HG02763 (cell line): ENCODE measurements around the gene PROK1.
"Not testable (repeated sequence)": the region's sequence is repeated elsewhere in the genome, so short reads cannot be mapped to it uniquely, and the experiment has no call there.

Experiments
- ATAC-seq: cut with Tn5 transposase; IDR thresholded peaks from one replicate; pipeline ENCODE4 v1.9.1; 2021; ENCODE audit warnings: mild to moderate bottlenecking, moderate library complexity; ENCODE audit not compliant: unreplicated experiment

PROK1 gene

GRCh38 chr1:110433213-110433612, 17.7 kb upstream of the PROK1 start:
- no peak for ATAC-seq

GRCh38 chr1:110433803-110434202, 17.1 kb upstream of the PROK1 start:
- ATAC-seq: no peak

DNA sequence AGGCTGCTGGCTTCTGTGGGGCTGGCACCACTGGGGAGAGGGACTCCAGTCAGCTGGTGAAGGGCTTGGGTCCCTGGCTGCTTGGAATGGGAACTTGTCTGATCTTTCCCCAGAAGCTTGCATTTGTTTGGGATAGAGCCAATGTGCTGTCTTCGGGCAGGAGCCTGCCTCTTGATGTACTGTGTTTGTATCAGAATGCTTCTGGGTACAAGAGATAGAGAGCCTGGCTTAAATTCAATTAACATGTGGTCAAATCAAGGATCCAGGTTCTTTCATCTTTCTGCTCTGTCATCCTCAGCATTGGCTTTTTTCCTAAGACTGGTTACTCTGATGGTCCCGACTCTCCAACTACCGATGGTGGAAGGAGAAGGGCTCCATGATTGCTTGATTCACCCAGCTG, 16.0 kb upstream of the PROK1 start:
- ATAC-seq: no peak

DNA sequence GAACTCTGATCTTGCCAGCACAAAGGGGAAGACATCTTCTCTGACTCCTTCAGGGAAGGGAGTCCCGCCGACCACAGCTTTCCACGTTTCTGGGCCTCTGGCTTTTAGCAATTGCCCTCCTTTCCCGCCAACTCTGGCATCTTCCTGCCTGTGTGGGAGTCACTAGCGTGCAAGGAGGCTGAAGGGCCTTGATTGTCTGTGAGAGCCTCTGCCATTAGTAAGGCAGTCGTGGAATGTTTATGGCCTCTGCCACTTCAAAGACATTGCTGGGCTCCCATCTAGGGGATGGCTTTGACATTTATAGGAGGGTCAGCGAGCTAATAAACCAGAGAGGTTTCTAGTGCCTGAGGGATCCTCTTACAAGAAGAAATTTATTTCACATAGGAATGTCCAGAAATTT, 14.3 kb upstream of the PROK1 start:
- no peak for ATAC-seq

DNA sequence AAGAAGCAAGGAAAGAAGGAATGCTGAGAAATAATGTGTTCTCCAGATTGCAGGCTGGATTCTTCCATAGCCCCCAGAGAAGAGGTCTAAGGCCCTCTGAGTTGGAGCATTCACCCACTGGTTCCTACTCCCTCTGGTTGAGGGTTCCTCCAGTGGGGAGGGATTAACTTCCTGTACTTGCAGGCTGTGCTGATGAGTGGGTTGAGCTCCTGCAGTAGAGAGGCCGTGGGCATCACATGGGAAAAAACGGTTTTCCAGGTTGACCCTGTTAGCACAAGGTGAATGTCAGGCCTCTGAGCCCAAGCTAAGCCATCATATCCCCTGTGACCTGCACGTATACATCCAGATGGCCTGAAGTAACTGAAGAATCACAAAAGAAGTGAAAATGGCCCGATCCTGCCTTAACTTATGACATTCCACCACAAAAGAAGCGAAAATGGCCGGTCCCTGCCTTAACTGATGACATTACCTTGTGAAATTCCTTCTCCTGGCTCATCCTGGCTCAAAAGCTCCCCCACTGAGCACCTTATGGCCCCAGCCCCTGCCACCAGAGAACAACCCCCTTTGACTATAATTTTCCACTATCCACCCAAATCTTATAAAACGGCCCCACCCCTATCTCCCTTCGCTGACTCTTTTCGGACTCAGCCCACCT, 13.2 kb upstream of the PROK1 start:
- not testable (repeated sequence) for ATAC-seq

DNA sequence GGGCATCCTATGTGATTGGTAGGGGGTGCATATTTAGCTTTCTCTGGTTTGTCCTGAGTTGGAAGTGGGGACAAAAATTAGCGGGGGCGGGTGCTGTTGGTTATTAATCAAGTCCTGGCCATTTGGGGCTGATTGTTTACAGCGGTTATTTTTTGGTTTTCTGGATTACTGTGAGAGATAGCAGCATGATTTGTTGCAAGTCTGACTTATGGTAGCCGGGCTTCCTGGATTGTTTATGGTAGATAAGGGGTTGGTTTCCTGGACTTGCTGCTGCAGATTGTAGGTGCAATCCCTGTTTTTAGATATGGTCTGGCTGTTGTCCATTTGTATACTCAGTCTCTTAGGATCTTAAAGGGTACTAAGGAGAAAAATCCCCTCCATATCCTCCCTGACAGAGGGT, 12.1 kb upstream of the PROK1 start:
- no peak for ATAC-seq

- not testable (repeated sequence) for ATAC-seq
These were observed 11.1 kb upstream of the PROK1 start for GRCh38 chr1:110439873-110440272.

DNA sequence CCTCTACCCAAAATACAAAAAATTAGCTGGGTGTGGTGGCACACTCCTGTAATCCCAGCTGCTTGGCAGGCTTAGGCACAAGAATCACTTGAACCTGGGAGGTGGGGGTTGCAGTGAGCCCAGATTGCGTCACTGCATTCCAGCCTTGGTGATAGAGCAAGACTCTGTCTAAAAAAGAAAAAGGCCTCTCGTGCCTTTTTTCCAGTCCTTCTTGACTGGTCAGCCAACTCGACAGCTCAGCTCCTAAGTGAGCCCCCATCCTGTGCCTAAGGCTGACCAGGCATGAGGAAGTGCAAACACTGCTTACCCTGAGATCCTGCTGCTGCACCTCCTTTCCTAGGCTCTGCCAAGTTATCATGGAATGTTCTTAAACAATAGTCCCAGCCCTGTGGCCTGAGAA, 10.1 kb upstream of the PROK1 start:
- no peak for ATAC-seq

- ATAC-seq: no peak
These were observed 9.1 kb upstream of the PROK1 start for GRCh38 chr1:110441888-110442287.

GRCh38 chr1:110443451-110443850, 7.5 kb upstream of the PROK1 start:
- no peak for ATAC-seq

GRCh38 chr1:110444561-110444960, 6.4 kb upstream of the PROK1 start:
- no peak for ATAC-seq

- ATAC-seq: no peak
These were observed 993 bp upstream of the PROK1 start for GRCh38 chr1:110449661-110450651.

GRCh38 chr1:110452330-110452729, 1.4 kb downstream of the PROK1 start:
- no peak for ATAC-seq

- no peak for ATAC-seq
These were observed 2.9 kb downstream of the PROK1 start for GRCh38 chr1:110453829-110454228.

GRCh38 chr1:110454328-110454727, 3.4 kb downstream of the PROK1 start:
- ATAC-seq: no peak

DNA sequence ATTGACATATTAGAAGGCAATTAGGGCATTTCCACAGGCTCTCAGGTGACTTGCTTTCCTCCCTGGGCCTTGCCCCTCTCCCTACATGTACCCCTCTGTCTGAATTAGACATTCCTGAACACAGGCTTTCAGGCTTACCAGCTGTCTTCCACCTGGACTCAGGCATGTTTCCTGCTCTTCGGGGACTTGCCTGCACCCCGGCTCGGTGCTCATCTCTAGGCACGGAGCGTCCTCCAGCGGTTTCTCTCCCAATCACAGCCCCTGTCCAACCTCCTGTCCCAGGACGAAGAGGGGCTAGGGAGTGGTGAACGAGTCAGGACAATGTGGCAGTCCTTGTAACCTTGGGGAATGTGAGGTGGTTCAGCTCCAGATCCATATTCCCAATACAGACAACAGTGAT, 4.2 kb downstream of the PROK1 start:
- ATAC-seq: no peak

- no peak for ATAC-seq
These were observed 6.3 kb downstream of the PROK1 start for GRCh38 chr1:110457206-110457605.

GRCh38 chr1:110460253-110461220, 9.6 kb downstream of the PROK1 start:
- peak; percentile 60 for ATAC-seq

DNA sequence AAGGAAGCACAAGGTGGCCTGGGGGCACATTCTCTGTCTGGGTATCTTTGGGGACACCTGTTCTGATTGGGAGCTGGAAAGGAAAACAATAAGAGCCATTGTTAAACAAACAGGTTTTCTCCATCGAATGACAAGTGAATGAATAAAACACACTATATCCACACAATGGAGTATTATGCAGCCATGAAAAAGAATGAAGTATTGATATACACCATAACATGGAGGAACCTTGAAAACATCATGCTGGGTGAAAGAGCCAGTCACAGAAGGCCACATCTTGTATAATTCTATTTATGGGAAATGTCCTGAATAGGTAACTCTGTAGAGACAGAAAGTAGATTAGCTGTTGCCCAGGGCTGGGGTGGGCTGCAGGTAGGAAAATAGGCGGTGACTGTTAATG, 11.1 kb downstream of the PROK1 start:
- no peak for ATAC-seq

GRCh38 chr1:110462964-110463363, 12.0 kb downstream of the PROK1 start:
- ATAC-seq: no peak

GRCh38 chr1:110463725-110464124, 12.8 kb downstream of the PROK1 start:
- ATAC-seq: no peak
